ENCODE measurements around the gene RPL14.

- TF ChIP-seq CTCF (IDR thresholded peaks at IDR 0.05; ENCODE audit: insufficient read depth, low read length) = no peak
- no peak for TF ChIP-seq POLR2AphosphoS5 (IDR thresholded peaks at IDR 0.05; ENCODE audit: low read depth)
- TF ChIP-seq GABPA (IDR thresholded peaks at IDR 0.05; ENCODE audit: low read depth) = no peak
These were observed 39.1 kb upstream of the RPL14 start for GRCh38 chr3:40417845-40418543.

All from HL-60 (cell line).